ENCODE results near the gene NSFL1C. TPM values are rescaled to one million over a fixed set of nuclear protein-coding genes. Genes with fewer than 3 reads are reported as not detected.

The NSFL1C gene
- total and polyA plus RNA-seq, 9 of the 15 experiments (the other 6 are each of a cell fraction or from before 2014, with no cell fraction given): 20.8 to 119 (median 47.0) TPM

- intact Hi-C loops (cut with micrococcal nuclease) (no loop called here), in situ Hi-C loops (cut with MboI) (no loop called here)
- no TSS peak for BruUV-seq (replicated peaks)
- FAIRE-seq: no peak
- DNase-seq (ENCODE audit: extremely low read depth in 1 of 4, low spot score in 3 of 4): no peak
- ChIA-PET POLR2A (interaction anchor here (0.7 to 1.4 kb wide), 2 partner anchors 11 to 23 kb away, joined by 3 read pairs; no protein-coding TSS in a partner anchor), CTCF (ENCODE audit: low intra/inter-chr PET ratio) (no interaction called here)
- Histone ChIP-seq H3K4me3 (no peak overlapping the region), H3K4me2 (ENCODE audit: insufficient read depth, low read length) (no peak overlapping the region), H3K9ac (ENCODE audit: insufficient read depth in 1 of 2, low read depth in 2 of 2, low read length in 2 of 2) (no peak overlapping the region), H3K27me3 (ENCODE audit: control insufficient read depth in 2 of 2, insufficient read depth in 2 of 2, low read length in 2 of 2) (peaks cover 5 to 19% of the 10 kb centered on the region in 2 experiments; a peak in 4 of 5 replicates), H3K9me1 (ENCODE audit: control insufficient read depth, insufficient read depth, low read length) (no peaks in the 10 kb centered on the region), H4K20me1 (replicated peaks; ENCODE audit: control insufficient read depth, insufficient read depth, low read length) (no peaks in the 10 kb centered on the region), H3K4me1 (replicated peaks in 1 of 2; ENCODE audit: control insufficient read depth in 2 of 2, insufficient read depth in 2 of 2, low read length in 2 of 2) (no peaks in the 10 kb centered on the region), H2AFZ (ENCODE audit: low read depth, low read length) (no peak overlapping the region), H3K79me2 (ENCODE audit: control insufficient read depth, insufficient read depth, low read length) (no peaks in the 10 kb centered on the region), H3K9me3 (replicated peaks; ENCODE audit: control insufficient read depth, insufficient read depth, low read depth, low read length) (no peaks in the 10 kb centered on the region), H3K27ac (ENCODE audit: extremely low read depth, low read depth, low read length) (no peak overlapping the region), H3K36me3 (ENCODE audit: control insufficient read depth, insufficient read depth, low read length) (no peaks in the 10 kb centered on the region)
- ATAC-seq: no peak
- 0% methylated on average over 2 of the region's 2 CpGs for WGBS (ENCODE audit: insufficient coverage, low coverage, missing lambda C conversion rate)
- no peak for TF ChIP-seq ZNF584 (CRISPR knock-in tag; IDR thresholded peaks at IDR 0.05; ENCODE audit: low read depth)
- no peak for TF ChIP-seq CXXC5 (CRISPR knock-in tag; IDR thresholded peaks at IDR 0.05)
- no peak for TF ChIP-seq HBP1 (CRISPR knock-in tag; IDR thresholded peaks at IDR 0.05)
- TF ChIP-seq, protein P1, sequence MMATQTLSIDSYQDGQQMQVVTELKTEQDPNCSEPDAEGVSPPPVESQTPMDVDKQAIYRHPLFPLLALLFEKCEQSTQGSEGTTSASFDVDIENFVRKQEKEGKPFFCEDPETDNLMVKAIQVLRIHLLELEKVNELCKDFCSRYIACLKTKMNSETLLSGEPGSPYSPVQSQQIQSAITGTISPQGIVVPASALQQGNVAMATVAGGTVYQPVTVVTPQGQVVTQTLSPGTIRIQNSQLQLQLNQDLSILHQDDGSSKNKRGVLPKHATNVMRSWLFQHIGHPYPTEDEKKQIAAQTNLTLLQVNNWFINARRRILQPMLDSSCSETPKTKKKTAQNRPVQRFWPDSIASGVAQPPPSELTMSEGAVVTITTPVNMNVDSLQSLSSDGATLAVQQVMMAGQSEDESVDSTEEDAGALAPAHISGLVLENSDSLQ (IDR thresholded peaks at IDR 0.05): no peak
- TF ChIP-seq XRCC3 (IDR thresholded peaks at IDR 0.05): no peak
- TF ChIP-seq MTA2 (IDR thresholded peaks at IDR 0.05; ENCODE audit: low read depth): no peak
- TF ChIP-seq MBD2 (IDR thresholded peaks at IDR 0.05; ENCODE audit: borderline replicate concordance, low read depth): no peak
- TF ChIP-seq NFXL1 (CRISPR knock-in tag; IDR thresholded peaks at IDR 0.05): no peak
- TF ChIP-seq, protein P2, sequence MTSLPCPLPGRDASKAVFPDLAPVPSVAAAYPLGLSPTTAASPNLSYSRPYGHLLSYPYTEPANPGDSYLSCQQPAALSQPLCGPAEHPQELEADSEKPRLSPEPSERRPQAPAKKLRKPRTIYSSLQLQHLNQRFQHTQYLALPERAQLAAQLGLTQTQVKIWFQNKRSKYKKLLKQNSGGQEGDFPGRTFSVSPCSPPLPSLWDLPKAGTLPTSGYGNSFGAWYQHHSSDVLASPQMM (CRISPR knock-in tag; IDR thresholded peaks at IDR 0.05): no peak
- no peak for TF ChIP-seq ZNF79 (CRISPR knock-in tag; IDR thresholded peaks at IDR 0.05; ENCODE audit: low read depth)
- TF ChIP-seq MAFG (tag; conservative IDR thresholded peaks at IDR 0.05): no peak
These were observed 60.8 kb downstream of the NSFL1C start for GRCh38 chr20:1405801-1406200.
